Motor neuron (in vitro differentiated cells): ENCODE measurements around the gene CD164L2. TPM values are rescaled to one million over a fixed set of nuclear protein-coding genes. Genes with fewer than 3 reads are reported as not detected.
"Not testable (repeated sequence)": the region's sequence is repeated elsewhere in the genome, so short reads cannot be mapped to it uniquely, and the experiment has no call there.

ENCODE experiments used
- ATAC-seq, 8 experiments: fragments of 200-7000 bp; cut with Tn5 transposase; replicated peaks in 6 of 8; 2 replicates each; pipeline ENCODE4 v1.8.0; 2021; ENCODE audit warnings: mild to moderate bottlenecking in 8 of 8, moderate library complexity in 8 of 8
- H3K27ac ChIP-seq, 2 donors: fragments of 250-450 bp; sonication (Bioruptor Pico); 2 replicates each; pipeline ENCODE4 v1.9.0; 2021; ENCODE audit warnings: antibody characterized with exemption in 2 of 2, mild to moderate bottlenecking in 2 of 2, moderate library complexity in 1 of 2
- H3K4me1 ChIP-seq, 2 donors: fragments of 250-450 bp; sonication (Bioruptor Pico); replicated peaks in 1 of 2; 2 replicates each; pipeline ENCODE4 v1.6.1; 2021; ENCODE audit warnings: antibody characterized with exemption in 2 of 2, mild to moderate bottlenecking in 2 of 2, moderate library complexity in 1 of 2
- H3K4me3 ChIP-seq, 5 donors: fragments of 250-450 bp; sonication (Bioruptor Pico); 2 replicates each; pipeline ENCODE4 v1.9.0; 2021; ENCODE audit warnings: antibody characterized with exemption in 5 of 5, mild to moderate bottlenecking in 5 of 5, moderate library complexity in 4 of 5
- WGBS, 10 experiments: fragments of 450-650 bp; shearing (Covaris generic); methylation state at CpG; one replicate each; pipeline ENCODE4 v1.0.0; 2022; 5-methylcytosine and 5-hydroxymethylcytosine counted together
- in situ Hi-C, 9 experiments: fragments of 400-800 bp; cut with MboI; loops; one replicate each; pipeline ENCODE4 v1.15.0; 2021; ENCODE audit warnings: low sequenced_read_pairs in 9 of 9, low pct_unique_long_range_greater_than_20kb in 2 of 9; ENCODE audit not compliant: unreplicated experiment in 9 of 9
- total RNA-seq, 8 experiments: library from RNA; unstranded; fragments of 300-600 nt; gene quantifications; 2 replicates each; pipeline versions ENCODE4 v1.2.3 to v1.2.4, GENCODE V29; 2022

CD164L2 gene
- total RNA-seq, 8 experiments from 2014 or later, result 0.11 to 1.6 (median 0.54) TPM; not detected in 1

- H3K4me1 ChIP-seq, result peaks cover 15 to 28% of the 10 kb centered on the region in 2 donors
- in situ Hi-C loops, result loop anchor here in 5 of 9 experiments (10.0 to 25.0 kb wide), 5 partner anchors 89 to 282 kb away; partner anchors contain the start of gene AHDC1 (in 4 of the 5)
- WGBS, 10 experiments, result 94 to 100% (median 100%) methylated on average over 2 to 9 of the region's 9 CpGs; no CpG with 5 or more reads in 5 of the 10 experiments
- no peak overlapping the region for H3K27ac ChIP-seq
- ATAC-seq, result no peak
- H3K4me3 ChIP-seq, result no peak overlapping the region
Observed at GRCh38 chr1:27394282-27394658, 11.1 kb upstream of the CD164L2 start.

GRCh38 chr1:27393641-27394281 lies 10.6 kb upstream of the CD164L2 start:
- ATAC-seq, result no peak
- peaks cover 10 to 23% of the 10 kb centered on the region in 2 donors for H3K4me1 ChIP-seq
- 60 to 100% (median 98%) methylated on average over 1 to 10 of the region's 18 CpGs; no CpG with 5 or more reads in 3 of the 10 experiments for WGBS, 10 experiments
- H3K4me3 ChIP-seq, result peak overlapping the region in 1 of 5 donors; percentile 74
- in situ Hi-C loops, result loop anchor here in 5 of 9 experiments (10.0 to 25.0 kb wide), 5 partner anchors 89 to 281 kb away; partner anchors contain the start of gene AHDC1 (in 4 of the 5)
- no peak overlapping the region for H3K27ac ChIP-seq

GRCh38 chr1:27392778-27393635 lies 9.9 kb upstream of the CD164L2 start:
- in situ Hi-C loops, result loop anchor here in 5 of 9 experiments (10.0 to 25.0 kb wide), 5 partner anchors 88 to 281 kb away; partner anchors contain the start of gene AHDC1 (in 4 of the 5)
- Histone ChIP-seq H3K27ac (peak overlapping the region in 1 of 2 donors; percentile 43), H3K4me1 (peaks cover 7 to 20% of the 10 kb centered on the region in 2 donors), H3K4me3 (peak overlapping the region; percentile 56 to 74 (median 68))
- 0 to 100% (median 10%) methylated on average over 1 to 6 of the region's 30 CpGs; no CpG with 5 or more reads in 2 of the 10 experiments for WGBS, 10 experiments
- peak; percentile 2 to 31 (median 15) for ATAC-seq

GRCh38 chr1:27392096-27392777 lies 9.1 kb upstream of the CD164L2 start, which contains the start of gene GPR3:
GPR3 (plus strand) TSS chr1:27392622; CDS start chr1:27393799, 1,177 bp downstream.
- Histone ChIP-seq H3K27ac (peak within 1 kb of the TSS in 1 of 2 donors; percentile 43), H3K4me1 (peaks cover 7 to 14% of the 10 kb centered on the region in 2 donors), H3K4me3 (peak within 1 kb of the TSS; percentile 56 to 74 (median 68))
- WGBS, 10 experiments, result 0 to 27% (median 4%) methylated on average over 1 to 25 of the region's 69 CpGs; no CpG with 5 or more reads in 6 of the 10 experiments
- in situ Hi-C loops, result loop anchor here in 5 of 9 experiments (10.0 to 25.0 kb wide), 5 partner anchors 87 to 280 kb away; partner anchors contain the start of gene AHDC1 (in 4 of the 5)
- ATAC-seq, result peak; percentile 80 to 85 (median 82)

GRCh38 chr1:27391511-27392095 lies 8.5 kb upstream of the CD164L2 start:
- 0 to 50% (median 30%) methylated on average over 1 to 9 of the region's 13 CpGs; no CpG with 5 or more reads in 4 of the 10 experiments for WGBS, 10 experiments

GRCh38 chr1:27388337-27389005 lies 5.3 kb upstream of the CD164L2 start:
- peaks cover 7 to 11% of the 10 kb centered on the region in 2 donors for H3K4me1 ChIP-seq
- WGBS, 10 experiments, result 0 to 100% (median 75%) methylated on average over 1 to 5 of the region's 5 CpGs; no CpG with 5 or more reads in 1 of the 10 experiments
- ATAC-seq, result no peak
- H3K4me3 ChIP-seq, result no peak overlapping the region
- in situ Hi-C loops, result loop anchor here in 4 of 9 experiments (10.0 to 25.0 kb wide), 3 partner anchors 64 to 276 kb away; partner anchors contain the start of genes AHDC1 (in 2 of the 4) and TMEM222 (in 1 of the 4)
- H3K27ac ChIP-seq, result no peak overlapping the region

More at GRCh38 chr1:27391511-27392095, 8.5 kb upstream of the CD164L2 start:
- Histone ChIP-seq H3K4me3 (peak overlapping the region in 3 of 5 donors; percentile 63 to 74 (median 68)), H3K4me1 (peaks cover 7 to 14% of the 10 kb centered on the region in 2 donors), H3K27ac (no peak overlapping the region)
- ATAC-seq, result peak in 4 of 8 experiments; percentile 1 to 50 (median 32)
- in situ Hi-C loops, result loop anchor here in 5 of 9 experiments (10.0 to 25.0 kb wide), 5 partner anchors 87 to 279 kb away; partner anchors contain the start of gene AHDC1 (in 4 of the 5)

GRCh38 chr1:27384797-27385196 lies 1.7 kb upstream of the CD164L2 start:
- ATAC-seq, H3K4me3 ChIP-seq, H3K27ac ChIP-seq, H3K4me1 ChIP-seq: not testable (repeated sequence)
- in situ Hi-C loops, result loop anchor here in 4 of 9 experiments (10.0 to 25.0 kb wide), 3 partner anchors 60 to 272 kb away; partner anchors contain the start of genes AHDC1 (in 2 of the 4) and TMEM222 (in 1 of the 4)
- 67 to 100% (median 87%) methylated on average over 1 to 3 of the region's 3 CpGs; no CpG with 5 or more reads in 6 of the 10 experiments for WGBS, 10 experiments

GRCh38 chr1:27383661-27384060 lies 528 bp upstream of the CD164L2 start:
- Histone ChIP-seq H3K4me3 (no peak overlapping the region), H3K4me1 (peaks cover 4 to 6% of the 10 kb centered on the region in 2 donors), H3K27ac (no peak overlapping the region)
- 88 to 100% (median 92%) methylated on average over 2 to 6 of the region's 13 CpGs; no CpG with 5 or more reads in 7 of the 10 experiments for WGBS, 10 experiments
- in situ Hi-C loops, result loop anchor here in 4 of 9 experiments (10.0 to 25.0 kb wide), 3 partner anchors 59 to 271 kb away; partner anchors contain the start of genes AHDC1 (in 2 of the 4) and TMEM222 (in 1 of the 4)
- peak in 1 of 8 experiments; percentile 2 for ATAC-seq

- Histone ChIP-seq H3K27ac (no peak overlapping the region), H3K4me3 (no peak overlapping the region), H3K4me1 (peaks cover 4 to 6% of the 10 kb centered on the region in 2 donors)
- WGBS, 10 experiments, result 58 to 100% (median 86%) methylated on average over 1 to 8 of the region's 18 CpGs; no CpG with 5 or more reads in 6 of the 10 experiments
- in situ Hi-C loops, result loop anchor here in 4 of 9 experiments (10.0 to 25.0 kb wide), 3 partner anchors 57 to 270 kb away; partner anchors contain the start of genes AHDC1 (in 2 of the 4) and TMEM222 (in 1 of the 4)
- ATAC-seq, result no peak
Observed at GRCh38 chr1:27381969-27382762, 967 bp downstream of the CD164L2 start.
